ENCODE measurements around the gene RNF133. TPM values are rescaled to one million over a fixed set of nuclear protein-coding genes. Genes with fewer than 3 reads are reported as not detected.

The RNF133 gene
- total and polyA plus RNA-seq, 2 donors (not counting 1 experiment from before 2014, with no cell fraction given), result not detected

- ChIA-PET CTCF (no interaction called here), POLR2A (no interaction called here)
- H3K4me2 ChIP-seq (replicated peaks; ENCODE audit: low read depth, low read length, poor library complexity, severe bottlenecking), result no peak overlapping the region
- Mint-ChIP-seq H3K27me3 (no peaks in the 10 kb centered on the region), H3K4me1 (no peaks in the 10 kb centered on the region), H3K4me3 (no peak overlapping the region), H3K27ac (no peak overlapping the region), H3K9me3 (ENCODE audit: insufficient read depth) (no peaks in the 10 kb centered on the region)
- H2AFZ ChIP-seq (ENCODE audit: insufficient read depth, low read depth, low read length, poor library complexity, severe bottlenecking), result no peak overlapping the region
- ATAC-seq (ENCODE audit: low read depth) (no peak), DNase-seq (no peak)
- WGBS (ENCODE audit: insufficient coverage), result 40% methylated on average over 1 of the region's 4 CpGs
- no peaks in the 10 kb centered on the region for H3K79me2 ChIP-seq (ENCODE audit: control insufficient read depth, insufficient read depth, low read length)
- H3K9me3 ChIP-seq (ENCODE audit: control extremely low read depth in 1 of 3, control insufficient read depth in 2 of 3, insufficient read depth in 1 of 3, low read length in 2 of 3), result peaks cover 0 to 4% (median 0%) of the 10 kb centered on the region in 3 donors
- H3K27ac ChIP-seq (ENCODE audit: low read length in 2 of 2), result no peak overlapping the region
- H3K27me3 ChIP-seq (replicated peaks in 1 of 4; ENCODE audit: control extremely low read depth in 1 of 4, control insufficient read depth in 3 of 4, insufficient read depth in 4 of 4, low read length in 3 of 4), result no peaks in the 10 kb centered on the region
- no peak overlapping the region for H3K9ac ChIP-seq (ENCODE audit: low read length)
- no peak for TF ChIP-seq EZH2 (IDR thresholded peaks at IDR 0.05; ENCODE audit: borderline replicate concordance, insufficient read depth, low read depth, low read length, poor library complexity, severe bottlenecking)
- TF ChIP-seq, protein P1, sequence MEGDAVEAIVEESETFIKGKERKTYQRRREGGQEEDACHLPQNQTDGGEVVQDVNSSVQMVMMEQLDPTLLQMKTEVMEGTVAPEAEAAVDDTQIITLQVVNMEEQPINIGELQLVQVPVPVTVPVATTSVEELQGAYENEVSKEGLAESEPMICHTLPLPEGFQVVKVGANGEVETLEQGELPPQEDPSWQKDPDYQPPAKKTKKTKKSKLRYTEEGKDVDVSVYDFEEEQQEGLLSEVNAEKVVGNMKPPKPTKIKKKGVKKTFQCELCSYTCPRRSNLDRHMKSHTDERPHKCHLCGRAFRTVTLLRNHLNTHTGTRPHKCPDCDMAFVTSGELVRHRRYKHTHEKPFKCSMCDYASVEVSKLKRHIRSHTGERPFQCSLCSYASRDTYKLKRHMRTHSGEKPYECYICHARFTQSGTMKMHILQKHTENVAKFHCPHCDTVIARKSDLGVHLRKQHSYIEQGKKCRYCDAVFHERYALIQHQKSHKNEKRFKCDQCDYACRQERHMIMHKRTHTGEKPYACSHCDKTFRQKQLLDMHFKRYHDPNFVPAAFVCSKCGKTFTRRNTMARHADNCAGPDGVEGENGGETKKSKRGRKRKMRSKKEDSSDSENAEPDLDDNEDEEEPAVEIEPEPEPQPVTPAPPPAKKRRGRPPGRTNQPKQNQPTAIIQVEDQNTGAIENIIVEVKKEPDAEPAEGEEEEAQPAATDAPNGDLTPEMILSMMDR (IDR thresholded peaks at IDR 0.05), result no peak
- H3K36me3 ChIP-seq (replicated peaks in 1 of 2; ENCODE audit: control extremely low read depth in 1 of 2, control insufficient read depth in 1 of 2, extremely low read depth in 1 of 2, insufficient read depth in 2 of 2, low read length in 1 of 2), result no peaks in the 10 kb centered on the region
- H4K20me1 ChIP-seq (ENCODE audit: control insufficient read depth, insufficient read depth, low read length, poor library complexity, severe bottlenecking), result no peaks in the 10 kb centered on the region
- intact Hi-C loops (cut with micrococcal nuclease), result no loop called here
- no peak overlapping the region for H3K4me3 ChIP-seq (ENCODE audit: control extremely low read depth in 1 of 5, extremely low read depth in 1 of 5, insufficient read depth in 1 of 5, low read depth in 2 of 5, low read length in 4 of 5)
- H3K4me1 ChIP-seq (ENCODE audit: control insufficient read depth in 2 of 2, insufficient read depth in 2 of 2, low read length in 2 of 2), result no peaks in the 10 kb centered on the region
Measured at GRCh38 chr7:122719010-122719578, 20.2 kb upstream of the RNF133 start.

DNA sequence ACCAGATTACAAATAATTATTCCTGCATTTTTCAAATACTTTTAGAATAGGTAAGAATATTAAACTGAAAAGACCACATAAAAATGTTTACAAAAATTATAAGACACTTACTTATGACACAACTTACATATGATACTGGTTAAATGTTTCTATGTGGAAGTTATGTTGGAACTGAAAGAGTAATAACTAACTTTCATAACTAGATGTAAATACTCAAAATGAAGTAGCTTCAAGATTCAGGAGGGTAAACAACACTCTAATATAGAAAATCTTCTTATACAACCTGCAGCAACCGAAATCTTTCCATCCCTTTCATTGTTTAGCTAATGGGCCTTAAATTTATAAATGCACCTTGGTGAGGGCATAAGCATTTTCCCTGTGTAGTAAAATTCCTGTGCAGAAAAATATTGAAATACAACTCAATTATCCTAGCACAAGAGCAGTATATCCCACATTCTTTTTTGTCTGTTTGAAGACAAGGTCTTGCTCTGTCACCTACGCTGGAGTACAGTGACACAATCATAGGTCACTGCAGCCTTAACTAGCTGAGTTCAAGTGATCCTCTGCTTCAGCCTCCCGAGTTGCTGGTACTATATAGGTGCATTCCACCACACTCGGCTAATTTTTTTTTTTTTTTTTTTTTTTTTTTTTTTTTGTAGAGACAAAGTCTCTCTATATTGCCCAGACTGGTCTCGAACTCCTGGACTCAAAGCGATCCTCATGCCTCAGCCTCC lies 18.6 kb upstream of the RNF133 start:
- no peak overlapping the region for H3K9ac ChIP-seq (ENCODE audit: low read length)
- H3K4me3 ChIP-seq (ENCODE audit: control extremely low read depth in 1 of 5, extremely low read depth in 1 of 5, insufficient read depth in 1 of 5, low read depth in 2 of 5, low read length in 4 of 5), result no peak overlapping the region
- H3K36me3 ChIP-seq (replicated peaks in 1 of 2; ENCODE audit: control extremely low read depth in 1 of 2, control insufficient read depth in 1 of 2, extremely low read depth in 1 of 2, insufficient read depth in 2 of 2, low read length in 1 of 2), result no peaks in the 10 kb centered on the region
- ChIA-PET POLR2A (no interaction called here), CTCF (no interaction called here)
- H3K4me2 ChIP-seq (replicated peaks; ENCODE audit: low read depth, low read length, poor library complexity, severe bottlenecking), result no peak overlapping the region
- no peaks in the 10 kb centered on the region for H3K27me3 Mint-ChIP-seq
- no peaks in the 10 kb centered on the region for H4K20me1 ChIP-seq (ENCODE audit: control insufficient read depth, insufficient read depth, low read length, poor library complexity, severe bottlenecking)
- H3K9me3 ChIP-seq (ENCODE audit: control extremely low read depth in 1 of 3, control insufficient read depth in 2 of 3, insufficient read depth in 1 of 3, low read length in 2 of 3), result peaks cover 0 to 4% (median 0%) of the 10 kb centered on the region in 3 donors
- 100% methylated on average over 1 of the region's 6 CpGs for WGBS (ENCODE audit: insufficient coverage)
- intact Hi-C loops (cut with micrococcal nuclease), result no loop called here
- no peak overlapping the region for H3K4me3 Mint-ChIP-seq
- H2AFZ ChIP-seq (ENCODE audit: insufficient read depth, low read depth, low read length, poor library complexity, severe bottlenecking), result no peak overlapping the region
- no peaks in the 10 kb centered on the region for H3K9me3 Mint-ChIP-seq (ENCODE audit: insufficient read depth)
- no peaks in the 10 kb centered on the region for H3K27me3 ChIP-seq (replicated peaks in 1 of 4; ENCODE audit: control extremely low read depth in 1 of 4, control insufficient read depth in 3 of 4, insufficient read depth in 4 of 4, low read length in 3 of 4)
- ATAC-seq (ENCODE audit: low read depth), result no peak
- no peaks in the 10 kb centered on the region for H3K4me1 ChIP-seq (ENCODE audit: control insufficient read depth in 2 of 2, insufficient read depth in 2 of 2, low read length in 2 of 2)
- H3K27ac ChIP-seq (ENCODE audit: low read length in 2 of 2), result no peak overlapping the region
- H3K79me2 ChIP-seq (ENCODE audit: control insufficient read depth, insufficient read depth, low read length), result no peaks in the 10 kb centered on the region
- no peak for TF ChIP-seq EZH2 (IDR thresholded peaks at IDR 0.05; ENCODE audit: borderline replicate concordance, insufficient read depth, low read depth, low read length, poor library complexity, severe bottlenecking)
- TF ChIP-seq, protein P1 (IDR thresholded peaks at IDR 0.05), result no peak
- no peaks in the 10 kb centered on the region for H3K4me1 Mint-ChIP-seq
- DNase-seq, result no peak
- H3K27ac Mint-ChIP-seq, result no peak overlapping the region

Data from B cell (primary cell).